Epithelial cell of esophagus (primary cell): ENCODE data around the gene MYBPC2.
A peak's percentile ranks its signal among the peaks of the same experiment; 100 is the strongest.
"Not testable (repeated sequence)": the region's sequence is repeated elsewhere in the genome, so short reads cannot be mapped to it uniquely, and the experiment has no call there.

ENCODE experiments used
- DNase-seq: peaks from one replicate; pipeline ENCODE4 v3.0.0; 2010; ENCODE audit warnings: low read depth
- H3K4me3 ChIP-seq: 2 replicates; pipeline ENCODE4 v1.5.1; 2011; ENCODE audit warnings: mild to moderate bottlenecking, low read length, control low read depth
- TF ChIP-seq, protein P1 (sequence below): IDR thresholded peaks from 2 replicates; pipeline ENCODE4 v1.5.1; 2011; ENCODE audit warnings: low read depth, mild to moderate bottlenecking, low read length, control low read depth, inconsistent platforms; ENCODE audit not compliant: insufficient read depth; ENCODE audit errors: missing control alignments

MYBPC2 gene

DNA sequence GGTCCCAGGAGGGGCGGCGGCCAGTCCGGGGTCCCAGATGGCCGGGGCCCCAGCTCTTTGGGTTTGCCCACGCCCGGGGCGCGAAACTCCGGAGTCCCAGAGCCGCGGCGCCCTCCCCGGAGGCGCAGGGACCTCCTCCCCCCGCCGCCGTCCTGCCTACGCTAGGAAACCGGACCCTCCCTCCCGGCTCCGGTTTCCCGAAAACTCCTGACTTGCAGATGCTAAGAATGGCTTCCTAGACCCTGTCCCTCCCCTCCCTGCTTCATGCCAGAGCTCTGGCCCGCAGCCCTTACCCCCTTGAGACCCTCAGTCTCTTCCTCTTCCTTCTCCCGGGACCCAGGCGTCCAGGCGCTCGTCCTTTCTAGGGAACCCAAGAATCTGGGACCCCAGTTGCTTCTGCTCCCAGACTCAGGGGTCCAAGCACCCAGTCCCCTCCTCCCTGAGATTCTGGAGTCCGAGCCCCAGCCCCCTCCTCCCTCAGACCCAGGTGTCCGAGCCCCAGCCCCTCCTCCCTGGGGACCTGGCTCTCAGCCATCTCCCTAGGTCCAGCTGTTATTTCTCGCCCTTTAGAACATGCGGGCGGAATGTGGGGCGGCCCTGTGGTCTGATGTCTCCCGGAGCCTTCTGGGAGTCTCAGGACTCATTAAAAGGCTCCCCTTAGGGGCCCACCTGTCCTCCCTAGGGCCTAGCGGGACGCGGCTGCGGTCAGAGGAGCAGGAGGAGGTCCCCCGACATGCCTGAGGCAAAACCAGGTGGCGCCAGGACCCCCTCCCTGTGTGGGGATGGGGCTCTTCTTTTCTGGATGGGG, at the start of gene MYBPC2:
MYBPC2 (plus strand) TSS at position 672 of the 808 bp plus-strand sequence; CDS start at position 734, 62 bp downstream.
- DNase-seq, result no peak
- TF ChIP-seq, protein P1, sequence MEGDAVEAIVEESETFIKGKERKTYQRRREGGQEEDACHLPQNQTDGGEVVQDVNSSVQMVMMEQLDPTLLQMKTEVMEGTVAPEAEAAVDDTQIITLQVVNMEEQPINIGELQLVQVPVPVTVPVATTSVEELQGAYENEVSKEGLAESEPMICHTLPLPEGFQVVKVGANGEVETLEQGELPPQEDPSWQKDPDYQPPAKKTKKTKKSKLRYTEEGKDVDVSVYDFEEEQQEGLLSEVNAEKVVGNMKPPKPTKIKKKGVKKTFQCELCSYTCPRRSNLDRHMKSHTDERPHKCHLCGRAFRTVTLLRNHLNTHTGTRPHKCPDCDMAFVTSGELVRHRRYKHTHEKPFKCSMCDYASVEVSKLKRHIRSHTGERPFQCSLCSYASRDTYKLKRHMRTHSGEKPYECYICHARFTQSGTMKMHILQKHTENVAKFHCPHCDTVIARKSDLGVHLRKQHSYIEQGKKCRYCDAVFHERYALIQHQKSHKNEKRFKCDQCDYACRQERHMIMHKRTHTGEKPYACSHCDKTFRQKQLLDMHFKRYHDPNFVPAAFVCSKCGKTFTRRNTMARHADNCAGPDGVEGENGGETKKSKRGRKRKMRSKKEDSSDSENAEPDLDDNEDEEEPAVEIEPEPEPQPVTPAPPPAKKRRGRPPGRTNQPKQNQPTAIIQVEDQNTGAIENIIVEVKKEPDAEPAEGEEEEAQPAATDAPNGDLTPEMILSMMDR, result no peak
- H3K4me3 ChIP-seq, result peak within 1 kb of the TSS; percentile 63

DNA sequence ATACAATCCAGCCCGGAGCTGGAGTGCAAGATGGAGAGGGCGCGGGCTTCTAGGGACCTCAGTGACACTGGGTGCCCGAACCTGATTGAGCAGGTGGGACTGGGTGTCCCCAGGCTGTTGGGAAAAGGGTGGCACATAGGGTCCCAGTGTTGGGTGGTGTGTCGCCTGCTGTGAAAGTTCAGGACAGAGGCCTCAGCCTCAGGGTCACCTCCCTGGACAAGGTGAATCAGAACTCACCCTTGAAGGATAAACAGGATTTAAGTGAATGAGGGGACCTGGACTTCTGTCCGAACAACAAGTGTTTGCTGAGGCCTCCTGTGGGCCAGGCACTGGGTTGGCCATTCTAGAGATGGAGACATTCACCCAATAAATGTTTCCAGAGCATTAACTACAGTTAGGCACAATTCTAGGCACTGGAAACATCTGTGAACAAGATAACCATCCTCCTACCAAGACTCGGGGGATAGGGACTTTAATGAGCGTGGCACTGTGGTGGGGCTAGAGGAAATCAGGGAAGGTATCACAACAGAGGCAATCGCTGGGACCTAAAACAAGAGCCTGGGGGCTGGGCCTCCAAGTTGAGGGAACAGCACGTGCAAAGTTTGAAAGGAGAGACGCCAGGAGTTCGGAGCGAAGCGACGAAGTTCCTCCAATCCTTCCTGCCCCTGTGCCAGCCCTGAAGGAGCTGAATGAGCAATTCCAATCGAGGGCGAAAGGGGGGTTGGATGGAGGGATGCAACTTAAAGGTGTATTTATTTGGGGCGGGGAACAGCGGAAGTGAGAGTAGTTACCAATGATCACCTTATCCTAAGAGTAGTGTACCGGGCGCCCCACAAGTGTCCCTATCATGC, 49.5 kb upstream of the MYBPC2 start:
- H3K4me3 ChIP-seq, result peak overlapping the region; percentile 75
- TF ChIP-seq, protein P1, result no peak
- DNase-seq, result no peak

DNA sequence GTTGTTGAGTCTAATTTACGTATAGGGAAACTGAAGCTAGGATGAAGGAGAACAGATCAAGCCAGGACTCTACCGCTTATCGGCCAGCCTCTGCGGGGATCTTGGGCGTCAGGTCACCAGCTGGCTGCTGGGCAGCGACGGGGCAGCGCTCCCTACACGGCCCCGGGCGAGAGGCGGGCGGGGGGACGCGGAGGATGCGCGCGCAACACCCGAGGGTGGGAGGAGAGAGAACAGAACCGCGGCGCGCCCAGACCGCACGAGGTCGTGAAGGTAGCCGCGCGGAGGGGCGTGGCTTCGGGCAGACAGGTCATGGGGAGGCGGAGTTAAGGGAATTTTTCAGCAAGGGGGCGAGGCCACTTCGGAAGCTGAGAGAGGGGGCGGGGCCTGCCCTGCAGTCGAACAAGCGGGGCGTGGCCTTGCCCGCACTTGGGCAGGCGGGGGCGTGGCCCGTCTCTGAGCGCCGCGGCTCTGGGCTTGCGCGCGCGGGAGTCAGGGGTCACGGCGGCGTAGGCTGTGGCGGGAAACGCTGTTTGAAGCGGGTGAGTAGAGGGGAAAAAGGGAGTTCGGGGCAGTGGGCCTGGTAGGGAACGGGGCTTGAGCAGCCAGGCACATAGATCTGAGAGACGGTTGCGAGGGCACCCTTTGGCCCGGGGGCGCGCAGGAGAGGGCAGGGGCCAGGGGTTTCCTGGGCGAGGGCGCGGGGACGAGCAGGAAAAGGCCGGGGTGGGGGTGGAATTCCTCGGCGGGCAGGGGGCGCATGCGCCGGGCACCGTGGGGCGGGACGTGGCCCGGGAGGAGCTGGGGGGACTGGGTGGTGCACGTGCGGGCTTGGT, 48.6 kb upstream of the MYBPC2 start, which contains the start of gene POLD1:
POLD1 (plus strand) TSS at position 496 of the 833 bp plus-strand sequence. CDS start 14,505 bp downstream, outside the sequence.
- DNase-seq, result peak; percentile 99
- peak within 1 kb of the TSS; percentile 75 for H3K4me3 ChIP-seq
- TF ChIP-seq, protein P1, result no peak

DNA sequence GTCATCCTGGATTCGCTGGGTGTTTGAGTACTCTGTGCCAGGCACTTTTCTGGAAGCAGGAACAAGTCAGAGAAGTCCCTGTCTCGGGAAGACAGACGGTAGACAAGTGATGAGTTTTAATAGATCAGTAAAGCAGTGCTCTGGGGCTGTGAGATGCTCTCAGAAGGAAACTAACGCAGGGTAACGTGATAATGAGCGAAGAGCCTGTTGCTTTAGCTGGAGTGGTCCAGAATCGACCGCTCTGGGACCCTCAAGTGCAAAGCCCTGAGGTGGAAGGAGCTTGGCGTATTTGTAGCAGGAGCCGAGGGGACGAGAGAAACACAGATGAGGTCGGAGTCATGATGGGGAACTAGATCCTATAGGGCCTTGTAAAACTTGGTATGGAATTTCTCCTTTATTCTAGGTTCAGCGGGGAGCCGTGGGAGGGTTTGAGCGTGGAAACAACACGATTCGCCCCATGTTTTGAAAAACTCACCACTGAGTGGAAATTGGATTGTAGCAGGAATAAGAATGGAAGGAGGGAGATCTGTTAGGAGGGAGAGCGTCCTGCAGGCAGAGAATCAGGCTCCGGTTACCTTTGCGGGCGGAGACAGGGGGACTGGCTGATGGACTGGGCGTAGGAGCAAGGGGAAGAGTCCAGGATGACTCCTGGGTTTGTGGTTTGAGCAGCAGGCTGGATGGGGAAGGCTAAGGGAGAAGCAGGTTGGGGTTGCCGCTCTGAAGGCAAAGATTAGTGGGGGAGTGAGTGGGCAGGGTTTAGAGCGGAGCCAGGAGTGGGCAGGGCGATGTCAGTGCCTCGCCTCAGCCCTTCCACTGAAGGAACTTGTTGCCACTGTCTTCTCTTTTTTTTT, 47.8 kb upstream of the MYBPC2 start:
- TF ChIP-seq, protein P1, result no peak
- peak overlapping the region; percentile 75 for H3K4me3 ChIP-seq
- peak; percentile 42 for DNase-seq

DNA sequence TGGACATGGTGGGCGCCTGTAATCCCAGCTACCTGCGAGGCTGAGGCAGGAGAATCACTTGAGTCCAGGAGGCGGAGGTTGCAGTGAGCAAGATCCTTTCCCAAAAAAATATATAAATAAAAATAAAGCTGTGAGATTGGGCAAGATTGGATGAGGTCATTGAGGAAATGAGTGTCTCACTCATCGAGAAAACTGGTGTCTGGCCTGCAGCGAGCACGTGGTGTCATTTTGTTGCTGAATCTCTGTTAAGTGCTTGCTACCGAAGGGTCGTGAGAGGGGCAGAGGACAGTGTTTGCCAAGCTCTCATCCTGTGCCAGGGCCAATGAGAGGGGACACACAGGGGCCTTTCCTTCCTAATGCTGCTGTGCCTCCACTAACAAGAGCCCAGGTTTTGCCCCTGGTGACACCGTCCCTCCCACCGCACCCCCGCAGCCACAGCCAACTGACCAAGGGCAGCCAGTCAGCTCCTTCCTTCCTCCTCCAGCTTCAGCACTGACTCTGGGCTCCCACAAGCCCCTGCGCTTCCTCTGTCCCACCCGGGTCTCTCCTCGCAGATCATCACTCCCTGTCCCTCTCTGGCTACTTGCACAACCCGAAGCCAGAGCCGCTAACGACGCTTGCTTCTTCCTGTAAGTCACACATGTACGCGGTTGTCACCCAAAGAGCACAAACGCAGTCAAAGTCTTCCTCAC, 45.4 kb upstream of the MYBPC2 start:
- peak; percentile 74 for DNase-seq
- no peak overlapping the region for H3K4me3 ChIP-seq
- TF ChIP-seq, protein P1, result no peak

DNA sequence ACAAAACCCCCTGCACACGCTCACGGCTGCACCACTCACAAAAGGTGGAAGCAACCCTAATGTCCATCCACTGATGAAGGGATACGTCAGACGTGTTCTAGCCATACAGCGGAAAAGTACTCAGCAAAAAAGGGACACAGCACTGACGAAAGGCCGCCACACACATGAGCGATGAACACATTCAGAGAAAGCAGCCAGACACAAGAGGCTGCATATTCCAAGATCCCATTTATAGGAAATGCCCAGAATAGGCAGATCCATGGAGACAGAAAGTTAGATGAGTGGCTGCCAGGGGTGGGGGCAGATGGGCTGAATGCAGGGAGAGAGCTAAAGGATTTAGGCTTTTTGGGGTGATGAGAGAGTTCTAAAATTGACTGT, 44.8 kb upstream of the MYBPC2 start:
- H3K4me3 ChIP-seq, result no peak overlapping the region
- TF ChIP-seq, protein P1, result no peak
- DNase-seq, result no peak

DNA sequence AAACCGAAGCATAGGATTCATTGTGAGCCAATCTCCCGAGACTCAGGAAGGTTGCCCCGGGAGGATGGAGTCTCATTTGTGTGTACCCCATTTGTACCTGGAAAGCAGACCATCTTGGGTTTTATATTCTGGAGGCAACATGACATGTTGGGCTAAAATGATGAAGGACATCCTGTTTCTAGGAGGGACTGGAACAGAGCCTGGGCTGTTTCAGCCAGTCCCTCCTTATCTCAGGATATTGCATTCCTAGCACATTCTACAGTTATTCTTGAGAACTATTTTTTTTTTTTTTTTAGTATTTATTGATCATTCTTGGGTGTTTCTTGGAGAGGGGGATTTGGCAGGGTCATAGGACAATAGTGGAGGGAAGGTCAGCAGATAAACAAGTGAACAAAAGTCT, 42.4 kb upstream of the MYBPC2 start:
- not testable (repeated sequence) for DNase-seq, H3K4me3 ChIP-seq

DNA sequence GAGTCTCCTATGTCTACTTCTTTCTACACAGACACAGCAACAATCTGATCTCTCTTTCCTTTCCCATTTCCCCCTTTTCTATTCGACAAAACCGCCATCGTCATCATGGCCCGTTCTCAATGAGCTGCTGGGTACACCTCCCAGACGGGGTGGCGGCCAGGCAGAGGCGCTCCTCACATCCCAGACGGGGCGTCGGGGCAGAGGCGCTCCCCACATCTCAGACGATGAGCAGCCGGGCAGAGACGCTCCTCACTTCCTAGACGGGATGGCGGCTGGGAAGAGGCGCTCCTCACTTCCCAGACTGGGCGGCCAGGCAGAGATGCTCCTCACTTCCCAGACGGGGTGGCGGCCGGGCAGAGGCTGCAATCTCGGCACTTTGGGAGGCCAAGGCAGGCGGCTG, 41.7 kb upstream of the MYBPC2 start:
- H3K4me3 ChIP-seq, DNase-seq: not testable (repeated sequence)
